Frontal cortex (tissue), 4 donors: ENCODE results near the gene TAP2. TPM values are rescaled to one million over a fixed set of nuclear protein-coding genes. Genes with fewer than 3 reads are reported as not detected.
"Not testable (repeated sequence)": the region's sequence is repeated elsewhere in the genome, so short reads cannot be mapped to it uniquely, and the experiment has no call there.

ENCODE experiments used
- DNase-seq, 2 donors: peaks; one replicate each; pipeline ENCODE4 v3.0.0; 2012; ENCODE audit warnings: low spot score in 2 of 2
- FAIRE-seq: peaks from 2 replicates; lab custom pipeline; 2012; peaks lifted over from hg19 to GRCh38; lab: Jason Lieb, UNC
- total RNA-seq: library from RNA; depleted of rRNA; stranded (reverse); fragments of >200 nt; gene quantifications from one replicate; pipeline ENCODE4 v1.2.3, GENCODE V29; 2014
- donor health status: control.
- donor health status: control.
- donor health status: control.

TAP2 gene
- total RNA-seq = 2.4 TPM

GRCh38 chr6:32838114-32838958, at the start of gene TAP2:
Gene TAP2, minus strand, starts transcription at chr6:32838739. Its CDS starts 506 bp downstream, at chr6:32838233.
- DNase-seq (peak; percentile 85 to 93), FAIRE-seq (no peak)

- no peak for DNase-seq
- no peak for FAIRE-seq
Observed at GRCh38 chr6:32887616-32888015, 49.1 kb upstream of the TAP2 start.

GRCh38 chr6:32886681-32887383, 48.3 kb upstream of the TAP2 start:
- DNase-seq = no peak
- no peak for FAIRE-seq

- DNase-seq = peak; percentile 59 to 60
- peak; percentile 74 for FAIRE-seq
Observed at GRCh38 chr6:32885698-32886286, 47.3 kb upstream of the TAP2 start.

GRCh38 chr6:32883789-32884188, 45.2 kb upstream of the TAP2 start:
- FAIRE-seq = no peak
- DNase-seq = peak in 1 of 2 donors; percentile 24

- DNase-seq = no peak
Observed at GRCh38 chr6:32882879-32883250, 44.3 kb upstream of the TAP2 start.

GRCh38 chr6:32880962-32881361, 42.4 kb upstream of the TAP2 start:
- not testable (repeated sequence) for FAIRE-seq, DNase-seq

More at GRCh38 chr6:32882879-32883250, 44.3 kb upstream of the TAP2 start:
- FAIRE-seq = no peak

- no peak for DNase-seq
- no peak for FAIRE-seq
Observed at GRCh38 chr6:32879691-32880090, 41.2 kb upstream of the TAP2 start.

GRCh38 chr6:32876603-32877002, 38.1 kb upstream of the TAP2 start:
- DNase-seq (no peak), FAIRE-seq (no peak)

GRCh38 chr6:32873947-32874346, 35.4 kb upstream of the TAP2 start:
- not testable (repeated sequence) for DNase-seq, FAIRE-seq

GRCh38 chr6:32868257-32868788, 29.8 kb upstream of the TAP2 start:
- DNase-seq (peak; percentile 42 to 43), FAIRE-seq (peak; percentile 96)

- DNase-seq (no peak), FAIRE-seq (no peak)
Observed at GRCh38 chr6:32867554-32868256, 29.2 kb upstream of the TAP2 start.

- DNase-seq (no peak), FAIRE-seq (no peak)
Observed at GRCh38 chr6:32867022-32867477, 28.5 kb upstream of the TAP2 start.

- FAIRE-seq = no peak
Observed at GRCh38 chr6:32865724-32866443, 27.3 kb upstream of the TAP2 start.

GRCh38 chr6:32862725-32863124, 24.2 kb upstream of the TAP2 start:
- peak; percentile 73 for FAIRE-seq
- no peak for DNase-seq

More at GRCh38 chr6:32865724-32866443, 27.3 kb upstream of the TAP2 start:
- no peak for DNase-seq

- FAIRE-seq = no peak
- DNase-seq = no peak
Observed at GRCh38 chr6:32860674-32861073, 22.1 kb upstream of the TAP2 start.

- DNase-seq = no peak
- FAIRE-seq = no peak
Observed at GRCh38 chr6:32858194-32858593, 19.7 kb upstream of the TAP2 start.

- no peak for FAIRE-seq
Observed at GRCh38 chr6:32857156-32857891, 18.8 kb upstream of the TAP2 start.

More at GRCh38 chr6:32857156-32857891, 18.8 kb upstream of the TAP2 start:
- DNase-seq = no peak
